H1 (cell line): ENCODE measurements around the gene MB. TPM values are rescaled to one million over a fixed set of nuclear protein-coding genes. Genes with fewer than 3 reads are reported as not detected.
A peak's percentile ranks its signal among the peaks of the same experiment; 100 is the strongest.

Source experiments
- CTCF ChIA-PET: fragments of 300-600 bp; sonication (Branson Sonifier 250); formaldehyde crosslinking; loops from one replicate; lab custom pipeline; 2021; ENCODE audit not compliant: partially characterized antibody; lab: Charles Lee
- POLR2A ChIA-PET: fragments of 300-600 bp; sonication (Branson Sonifier 250); formaldehyde crosslinking; loops from one replicate; lab custom pipeline; 2021; ENCODE audit warnings: inconsistent platforms; ENCODE audit not compliant: partially characterized antibody; lab: Charles Lee
- DNase-seq, 2 experiments: peaks; one replicate each; pipeline versions ENCODE4 v3.0.0 to v3.0.0-alpha.2; 2010 to 2022; ENCODE audit warnings: low spot score in 2 of 2, low read depth in 1 of 2, mixed read lengths in 1 of 2
- FAIRE-seq: peaks from 2 replicates; lab custom pipeline; 2011; peaks lifted over from hg19 to GRCh38; lab: Jason Lieb, UNC
- H2AFZ ChIP-seq: 2 replicates; pipeline ENCODE4 v1.8.1; 2012; ENCODE audit warnings: low read length, inconsistent platforms
- H2AK5ac ChIP-seq: 2 replicates; pipeline ENCODE4 v1.6.1; 2013; ENCODE audit warnings: low read depth, low read length
- H2BK120ac ChIP-seq: replicated peaks from 2 replicates; pipeline ENCODE3; 2013; ENCODE audit warnings: low read depth, low read length, inconsistent platforms
- H2BK12ac ChIP-seq: 2 replicates; pipeline ENCODE4 v1.6.1; 2013; ENCODE audit warnings: low read depth, low read length
- H2BK15ac ChIP-seq: 2 replicates; pipeline ENCODE4 v1.6.1; 2013; ENCODE audit warnings: low read length
- H2BK20ac ChIP-seq: 2 replicates; pipeline ENCODE4 v1.6.1; 2013; ENCODE audit warnings: low read length
- H2BK5ac ChIP-seq: 2 replicates; pipeline ENCODE4 v1.6.1; 2013; ENCODE audit warnings: low read depth, low read length
- H3K14ac ChIP-seq: 2 replicates; pipeline ENCODE4 v1.6.1; 2013; ENCODE audit warnings: inconsistent platforms; ENCODE audit not compliant: insufficient read length
- H3K18ac ChIP-seq: 2 replicates; pipeline ENCODE4 v1.6.1; 2013; ENCODE audit warnings: low read length; ENCODE audit errors: extremely low read depth
- H3K23ac ChIP-seq: 2 replicates; pipeline ENCODE4 v1.6.1; 2013; ENCODE audit warnings: inconsistent platforms; ENCODE audit not compliant: insufficient read length
- H3K23me2 ChIP-seq: 2 replicates; pipeline ENCODE4 v1.6.1; 2013; ENCODE audit warnings: low read depth, low read length
- H3K27ac ChIP-seq: 2 replicates; pipeline ENCODE4 v1.6.1; 2011; ENCODE audit warnings: low read depth, low read length, inconsistent platforms
- H3K27me3 ChIP-seq, 4 experiments: replicated peaks in 1 of 4; 1 replicate in 1 of 4; 2 replicates in 3 of 4; pipeline versions ENCODE4 v1.6.1 to v1.8.1; 2011 to 2013; ENCODE audit warnings: low read length in 3 of 4, mild to moderate bottlenecking in 3 of 4, inconsistent platforms in 2 of 4, mixed read lengths in 2 of 4, moderate library complexity in 1 of 4; ENCODE audit not compliant: control insufficient read depth in 3 of 4, insufficient read depth in 3 of 4; ENCODE audit errors: extremely low read depth in 1 of 4
- H3K36me3 ChIP-seq, 4 experiments: 2 replicates each; pipeline versions ENCODE4 v1.6.1 to v1.8.1; 2011 to 2013; ENCODE audit warnings: mild to moderate bottlenecking in 4 of 4, low read length in 3 of 4, moderate library complexity in 2 of 4, control low read depth in 1 of 4, inconsistent platforms in 1 of 4; ENCODE audit not compliant: insufficient read depth in 4 of 4, control insufficient read depth in 2 of 4
- H3K4ac ChIP-seq: replicated peaks from 2 replicates; pipeline ENCODE3; 2013; ENCODE audit warnings: low read length, low read depth, mixed read lengths, inconsistent platforms; ENCODE audit not compliant: insufficient read length
- H3K4me1 ChIP-seq, 4 experiments: replicated peaks in 1 of 4; 1 replicate in 1 of 4; 2 replicates in 3 of 4; pipeline versions ENCODE4 v1.6.1 to v1.8.1; 2011 to 2013; ENCODE audit warnings: low read length in 3 of 4, inconsistent platforms in 2 of 4, mixed read lengths in 1 of 4; ENCODE audit not compliant: insufficient read depth in 4 of 4, control insufficient read depth in 3 of 4
- H3K4me2 ChIP-seq, 2 experiments: 2 replicates each; pipeline versions ENCODE4 v1.6.1 to v1.8.1; 2011 to 2013; ENCODE audit warnings: low read depth in 2 of 2, low read length in 2 of 2, control low read depth in 1 of 2, inconsistent platforms in 1 of 2, mild to moderate bottlenecking in 1 of 2; ENCODE audit not compliant: insufficient read depth in 1 of 2
- H3K4me3 ChIP-seq, 4 experiments: fragments of 200-600, 300-600 bp in 1 of 4; sonication (generic), shearing (Covaris generic), sonication (Bioruptor Twin) in 1 of 4; 2 replicates each; pipeline versions ENCODE4 v1.5.1 to v1.8.1; 2011 to 2016; ENCODE audit warnings: low read length in 4 of 4, low read depth in 3 of 4, control low read depth in 2 of 4, inconsistent platforms in 2 of 4, mild to moderate bottlenecking in 2 of 4, mixed read lengths in 1 of 4, moderate library complexity in 1 of 4; ENCODE audit not compliant: insufficient read depth in 2 of 4; ENCODE audit errors: extremely low read depth in 1 of 4
- H3K56ac ChIP-seq: replicated peaks from 2 replicates; pipeline ENCODE3; 2013; ENCODE audit warnings: low read depth, mild to moderate bottlenecking, mixed read lengths, low read length, inconsistent platforms; ENCODE audit not compliant: insufficient read length
- H3K79me1 ChIP-seq: 2 replicates; pipeline ENCODE4 v1.6.1; 2013; ENCODE audit warnings: low read depth, low read length, control low read depth
- H3K79me2 ChIP-seq, 2 experiments: 2 replicates each; pipeline versions ENCODE4 v1.6.1 to v1.8.1; 2012 to 2013; ENCODE audit warnings: low read length in 2 of 2, mild to moderate bottlenecking in 2 of 2, inconsistent platforms in 1 of 2; ENCODE audit not compliant: insufficient read depth in 2 of 2, control insufficient read depth in 1 of 2
- H3K9ac ChIP-seq, 4 experiments: replicated peaks in 1 of 4; 1 replicate in 1 of 4; 2 replicates in 3 of 4; pipeline versions ENCODE4 v1.6.1 to v1.8.1; 2011 to 2013; ENCODE audit warnings: low read depth in 3 of 4, low read length in 3 of 4, control low read depth in 2 of 4, mild to moderate bottlenecking in 2 of 4, moderate library complexity in 2 of 4, inconsistent platforms in 1 of 4; ENCODE audit errors: extremely low read depth in 1 of 4
- H3K9me3 ChIP-seq, 2 experiments: 2 replicates each; pipeline versions ENCODE4 v1.6.1 to v1.8.1; 2012 to 2013; ENCODE audit warnings: mild to moderate bottlenecking in 2 of 2, moderate library complexity in 2 of 2, control low read depth in 1 of 2, inconsistent platforms in 1 of 2, low read depth in 1 of 2, low read length in 1 of 2, mixed read lengths in 1 of 2; ENCODE audit not compliant: insufficient read depth in 2 of 2
- H4K20me1 ChIP-seq, 2 experiments: replicated peaks in 1 of 2; 2 replicates each; pipeline versions ENCODE3 to v1.8.1; 2011 to 2013; ENCODE audit warnings: inconsistent platforms in 2 of 2, low read length in 2 of 2, mild to moderate bottlenecking in 1 of 2; ENCODE audit not compliant: insufficient read depth in 2 of 2, control insufficient read depth in 1 of 2
- H4K5ac ChIP-seq: 2 replicates; pipeline ENCODE4 v1.6.1; 2013; ENCODE audit warnings: low read length, low read depth, mixed read lengths, inconsistent platforms; ENCODE audit not compliant: insufficient read length
- H4K8ac ChIP-seq: 2 replicates; pipeline ENCODE4 v1.8.0; 2013; ENCODE audit warnings: mild to moderate bottlenecking, moderate library complexity, low read length, inconsistent platforms; ENCODE audit not compliant: insufficient read depth; ENCODE audit errors: extremely low read depth
- H4K91ac ChIP-seq: replicated peaks from 2 replicates; pipeline ENCODE3; 2013; ENCODE audit warnings: low read length, mixed read lengths, inconsistent platforms; ENCODE audit not compliant: insufficient read length
- BACH1 ChIP-seq: IDR thresholded peaks from 2 replicates; pipeline ENCODE4 v1.6.1; 2012; ENCODE audit warnings: low read length, improper control_type of control experiment
- CTCF ChIP-seq, 3 experiments: IDR thresholded peaks; 1 replicate in 2 of 3; 2 replicates in 1 of 3; pipeline versions ENCODE4 v1.5.1 to v1.6.1; 2011; ENCODE audit warnings: low read length in 3 of 3, mild to moderate bottlenecking in 3 of 3, inconsistent platforms in 2 of 3, low read depth in 1 of 3, moderate library complexity in 1 of 3; ENCODE audit not compliant: insufficient read depth in 1 of 3; ENCODE audit errors: control extremely low read depth in 1 of 3
- EZH2 ChIP-seq: fragments of 200-600 bp; sonication (generic); IDR thresholded peaks from 2 replicates; pipeline ENCODE4 v1.7.1; 2012; ENCODE audit warnings: low read depth, mild to moderate bottlenecking, moderate library complexity, low read length, inconsistent platforms; ENCODE audit not compliant: severe bottlenecking
- GTF2F1 ChIP-seq: IDR thresholded peaks from 2 replicates; pipeline ENCODE4 v1.6.1; 2012; ENCODE audit warnings: low read depth, low read length, improper control_type of control experiment, borderline replicate concordance
- NANOG ChIP-seq: IDR thresholded peaks from 2 replicates; pipeline ENCODE4 v1.6.1; 2011; ENCODE audit warnings: low read length, low read depth, mild to moderate bottlenecking, inconsistent platforms; ENCODE audit not compliant: insufficient read depth, poor library complexity, severe bottlenecking
- NRF1 ChIP-seq: IDR thresholded peaks from 2 replicates; pipeline ENCODE4 v1.6.1; 2011; ENCODE audit warnings: mild to moderate bottlenecking, low read depth, low read length, improper control_type of control experiment
- POU5F1 ChIP-seq: IDR thresholded peaks from 2 replicates; pipeline ENCODE4 v1.6.1; 2011; ENCODE audit warnings: low read depth, mild to moderate bottlenecking, low read length, moderate library complexity
- TBP ChIP-seq: IDR thresholded peaks from 2 replicates; pipeline ENCODE4 v1.6.1; 2011; ENCODE audit warnings: low read depth, low read length, improper control_type of control experiment
- TCF12 ChIP-seq: IDR thresholded peaks from 2 replicates; pipeline ENCODE4 v1.6.1; 2011; ENCODE audit warnings: low read depth, mild to moderate bottlenecking, low read length
- WGBS, 2 experiments: shearing (Covaris generic) in 1 of 2; methylation state at CpG; one replicate each; pipeline versions ENCODE4 v1.1.6 to v1.1.7; 2013 to 2015; ENCODE audit warnings: low lambda C conversion rate in 2 of 2, mixed read lengths in 2 of 2, inconsistent platforms in 1 of 2, low coverage in 1 of 2, missing lambda C conversion rate in 1 of 2; ENCODE audit not compliant: insufficient replicate concordance in 2 of 2, insufficient coverage in 1 of 2, insufficient read length in 1 of 2; ENCODE audit errors: extremely low coverage in 1 of 2, missing lambda C conversion rate in 1 of 2; 5-methylcytosine and 5-hydroxymethylcytosine counted together
- polyA plus RNA-seq, 7 experiments: library from polyadenylated mRNA; depleted of rRNA in 3 of 7; stranded (reverse) in 5 of 7; unstranded in 2 of 7; fragments of >200 nt in 5 of 7; fragments of 200-250 nt in 2 of 7; gene quantifications; 1 replicate in 5 of 7; 2 replicates in 1 of 7; 4 replicates in 1 of 7; pipeline versions ENCODE4 v1.2.1 to v1.2.3, GENCODE V29; 2011 to 2013; ENCODE audit warnings: missing spikeins in 2 of 7, mixed read lengths in 2 of 7
- total RNA-seq: library from RNA; stranded (reverse); fragmentation: NEBNext Ultra II Directional; extraction: Animal tissue kit (Norgen Biotek cat#: 25700); gene quantifications from 2 replicates; pipeline ENCODE4 v1.2.1, GENCODE V29; 2021

Gene MB
- total and polyA plus RNA-seq, 2 of the 8 experiments (the other 6 are each of a cell fraction or from before 2014, with no cell fraction given): 1.5 TPM; not detected in 1

- 90% methylated on average over 23 of the region's 23 CpGs; no CpG with 5 or more reads in 1 of the 2 experiments for WGBS, 2 experiments
- Histone ChIP-seq H2BK12ac (no peak overlapping the region), H2BK5ac (no peak overlapping the region), H3K9ac (no peak overlapping the region), H3K23me2 (no peaks in the 10 kb centered on the region), H2BK15ac (peak overlapping the region; percentile 12), H2BK20ac (no peak overlapping the region), H3K56ac (no peak overlapping the region), H4K5ac (no peak overlapping the region), H3K9me3 (no peaks in the 10 kb centered on the region), H3K4ac (no peak overlapping the region), H2BK120ac (no peak overlapping the region), H4K8ac (no peak overlapping the region), H3K79me1 (no peaks in the 10 kb centered on the region), H3K18ac (no peak overlapping the region), H2AK5ac (no peak overlapping the region), H3K23ac (no peak overlapping the region), H3K4me1 (peaks cover 0 to 3% (median 0%) of the 10 kb centered on the region in 4 experiments; a peak in 2 of 7 replicates), H3K4me3 (no peak overlapping the region), H3K79me2 (no peaks in the 10 kb centered on the region), H3K4me2 (no peak overlapping the region), H4K20me1 (no peaks in the 10 kb centered on the region), H3K27me3 (no peaks in the 10 kb centered on the region), H3K36me3 (no peaks in the 10 kb centered on the region), H2AFZ (no peak overlapping the region), H3K27ac (no peak overlapping the region), H3K14ac (no peak overlapping the region), H4K91ac (no peak overlapping the region)
- POLR2A ChIA-PET: interaction anchor here (1.2 kb wide), 1 partner anchor 165 kb away, joined by 3 read pairs; no protein-coding TSS in a partner anchor
- CTCF ChIA-PET: interaction anchor here (0.8 to 4.5 kb wide), 4 partner anchors 9 to 16 kb away, joined by 3 to 29 read pairs (median 3); no protein-coding TSS in a partner anchor
- FAIRE-seq (no peak), DNase-seq (no peak)
- TF ChIP-seq BACH1: no peak
- TF ChIP-seq GTF2F1: no peak
- no peak for TF ChIP-seq TBP
- no peak for TF ChIP-seq NRF1
- TF ChIP-seq TCF12: no peak
- no peak for TF ChIP-seq CTCF (IDR thresholded peaks at IDR 0.05; ENCODE audit: control extremely low read depth in 1 of 3, insufficient read depth in 1 of 3, low read depth in 1 of 3, low read length in 3 of 3)
- no peak for TF ChIP-seq EZH2
- TF ChIP-seq NANOG: no peak
- TF ChIP-seq POU5F1: no peak
Observed at GRCh38 chr22:35567351-35568141, 49.6 kb downstream of the MB start.
